H1 (cell line): ENCODE measurements around the gene CENATAC. TPM values are rescaled to one million over a fixed set of nuclear protein-coding genes. Genes with fewer than 3 reads are reported as not detected.

Experiments
- CTCF ChIA-PET: fragments of 300-600 bp; sonication (Branson Sonifier 250); formaldehyde crosslinking; loops from one replicate; lab custom pipeline; 2021; ENCODE audit not compliant: partially characterized antibody; lab: Charles Lee
- POLR2A ChIA-PET: fragments of 300-600 bp; sonication (Branson Sonifier 250); formaldehyde crosslinking; loops from one replicate; lab custom pipeline; 2021; ENCODE audit warnings: inconsistent platforms; ENCODE audit not compliant: partially characterized antibody; lab: Charles Lee
- DNase-seq, 2 experiments: peaks; one replicate each; pipeline versions ENCODE4 v3.0.0 to v3.0.0-alpha.2; 2010 to 2022; ENCODE audit warnings: low spot score in 2 of 2, low read depth in 1 of 2, mixed read lengths in 1 of 2
- FAIRE-seq: peaks from 2 replicates; lab custom pipeline; 2011; peaks lifted over from hg19 to GRCh38; lab: Jason Lieb, UNC
- H2AFZ ChIP-seq: 2 replicates; pipeline ENCODE4 v1.8.1; 2012; ENCODE audit warnings: low read length, inconsistent platforms
- H2AK5ac ChIP-seq: 2 replicates; pipeline ENCODE4 v1.6.1; 2013; ENCODE audit warnings: low read depth, low read length
- H2BK120ac ChIP-seq: replicated peaks from 2 replicates; pipeline ENCODE3; 2013; ENCODE audit warnings: low read depth, low read length, inconsistent platforms
- H2BK12ac ChIP-seq: 2 replicates; pipeline ENCODE4 v1.6.1; 2013; ENCODE audit warnings: low read depth, low read length
- H2BK15ac ChIP-seq: 2 replicates; pipeline ENCODE4 v1.6.1; 2013; ENCODE audit warnings: low read length
- H2BK20ac ChIP-seq: 2 replicates; pipeline ENCODE4 v1.6.1; 2013; ENCODE audit warnings: low read length
- H2BK5ac ChIP-seq: 2 replicates; pipeline ENCODE4 v1.6.1; 2013; ENCODE audit warnings: low read depth, low read length
- H3K14ac ChIP-seq: 2 replicates; pipeline ENCODE4 v1.6.1; 2013; ENCODE audit warnings: inconsistent platforms; ENCODE audit not compliant: insufficient read length
- H3K18ac ChIP-seq: 2 replicates; pipeline ENCODE4 v1.6.1; 2013; ENCODE audit warnings: low read length; ENCODE audit errors: extremely low read depth
- H3K23ac ChIP-seq: 2 replicates; pipeline ENCODE4 v1.6.1; 2013; ENCODE audit warnings: inconsistent platforms; ENCODE audit not compliant: insufficient read length
- H3K23me2 ChIP-seq: 2 replicates; pipeline ENCODE4 v1.6.1; 2013; ENCODE audit warnings: low read depth, low read length
- H3K27ac ChIP-seq: 2 replicates; pipeline ENCODE4 v1.6.1; 2011; ENCODE audit warnings: low read depth, low read length, inconsistent platforms
- H3K27me3 ChIP-seq, 4 experiments: replicated peaks in 1 of 4; 1 replicate in 1 of 4; 2 replicates in 3 of 4; pipeline versions ENCODE4 v1.6.1 to v1.8.1; 2011 to 2013; ENCODE audit warnings: low read length in 3 of 4, mild to moderate bottlenecking in 3 of 4, inconsistent platforms in 2 of 4, mixed read lengths in 2 of 4, moderate library complexity in 1 of 4; ENCODE audit not compliant: control insufficient read depth in 3 of 4, insufficient read depth in 3 of 4; ENCODE audit errors: extremely low read depth in 1 of 4
- H3K36me3 ChIP-seq, 4 experiments: 2 replicates each; pipeline versions ENCODE4 v1.6.1 to v1.8.1; 2011 to 2013; ENCODE audit warnings: mild to moderate bottlenecking in 4 of 4, low read length in 3 of 4, moderate library complexity in 2 of 4, control low read depth in 1 of 4, inconsistent platforms in 1 of 4; ENCODE audit not compliant: insufficient read depth in 4 of 4, control insufficient read depth in 2 of 4
- H3K4ac ChIP-seq: replicated peaks from 2 replicates; pipeline ENCODE3; 2013; ENCODE audit warnings: low read length, low read depth, mixed read lengths, inconsistent platforms; ENCODE audit not compliant: insufficient read length
- H3K4me1 ChIP-seq, 4 experiments: replicated peaks in 1 of 4; 1 replicate in 1 of 4; 2 replicates in 3 of 4; pipeline versions ENCODE4 v1.6.1 to v1.8.1; 2011 to 2013; ENCODE audit warnings: low read length in 3 of 4, inconsistent platforms in 2 of 4, mixed read lengths in 1 of 4; ENCODE audit not compliant: insufficient read depth in 4 of 4, control insufficient read depth in 3 of 4
- H3K4me2 ChIP-seq, 2 experiments: 2 replicates each; pipeline versions ENCODE4 v1.6.1 to v1.8.1; 2011 to 2013; ENCODE audit warnings: low read depth in 2 of 2, low read length in 2 of 2, control low read depth in 1 of 2, inconsistent platforms in 1 of 2, mild to moderate bottlenecking in 1 of 2; ENCODE audit not compliant: insufficient read depth in 1 of 2
- H3K4me3 ChIP-seq, 4 experiments: fragments of 200-600, 300-600 bp in 1 of 4; sonication (generic), shearing (Covaris generic), sonication (Bioruptor Twin) in 1 of 4; 2 replicates each; pipeline versions ENCODE4 v1.5.1 to v1.8.1; 2011 to 2016; ENCODE audit warnings: low read length in 4 of 4, low read depth in 3 of 4, control low read depth in 2 of 4, inconsistent platforms in 2 of 4, mild to moderate bottlenecking in 2 of 4, mixed read lengths in 1 of 4, moderate library complexity in 1 of 4; ENCODE audit not compliant: insufficient read depth in 2 of 4; ENCODE audit errors: extremely low read depth in 1 of 4
- H3K56ac ChIP-seq: replicated peaks from 2 replicates; pipeline ENCODE3; 2013; ENCODE audit warnings: low read depth, mild to moderate bottlenecking, mixed read lengths, low read length, inconsistent platforms; ENCODE audit not compliant: insufficient read length
- H3K79me1 ChIP-seq: 2 replicates; pipeline ENCODE4 v1.6.1; 2013; ENCODE audit warnings: low read depth, low read length, control low read depth
- H3K79me2 ChIP-seq, 2 experiments: 2 replicates each; pipeline versions ENCODE4 v1.6.1 to v1.8.1; 2012 to 2013; ENCODE audit warnings: low read length in 2 of 2, mild to moderate bottlenecking in 2 of 2, inconsistent platforms in 1 of 2; ENCODE audit not compliant: insufficient read depth in 2 of 2, control insufficient read depth in 1 of 2
- H3K9ac ChIP-seq, 4 experiments: replicated peaks in 1 of 4; 1 replicate in 1 of 4; 2 replicates in 3 of 4; pipeline versions ENCODE4 v1.6.1 to v1.8.1; 2011 to 2013; ENCODE audit warnings: low read depth in 3 of 4, low read length in 3 of 4, control low read depth in 2 of 4, mild to moderate bottlenecking in 2 of 4, moderate library complexity in 2 of 4, inconsistent platforms in 1 of 4; ENCODE audit errors: extremely low read depth in 1 of 4
- H3K9me3 ChIP-seq, 2 experiments: 2 replicates each; pipeline versions ENCODE4 v1.6.1 to v1.8.1; 2012 to 2013; ENCODE audit warnings: mild to moderate bottlenecking in 2 of 2, moderate library complexity in 2 of 2, control low read depth in 1 of 2, inconsistent platforms in 1 of 2, low read depth in 1 of 2, low read length in 1 of 2, mixed read lengths in 1 of 2; ENCODE audit not compliant: insufficient read depth in 2 of 2
- H4K20me1 ChIP-seq, 2 experiments: replicated peaks in 1 of 2; 2 replicates each; pipeline versions ENCODE3 to v1.8.1; 2011 to 2013; ENCODE audit warnings: inconsistent platforms in 2 of 2, low read length in 2 of 2, mild to moderate bottlenecking in 1 of 2; ENCODE audit not compliant: insufficient read depth in 2 of 2, control insufficient read depth in 1 of 2
- H4K5ac ChIP-seq: 2 replicates; pipeline ENCODE4 v1.6.1; 2013; ENCODE audit warnings: low read length, low read depth, mixed read lengths, inconsistent platforms; ENCODE audit not compliant: insufficient read length
- H4K8ac ChIP-seq: 2 replicates; pipeline ENCODE4 v1.8.0; 2013; ENCODE audit warnings: mild to moderate bottlenecking, moderate library complexity, low read length, inconsistent platforms; ENCODE audit not compliant: insufficient read depth; ENCODE audit errors: extremely low read depth
- H4K91ac ChIP-seq: replicated peaks from 2 replicates; pipeline ENCODE3; 2013; ENCODE audit warnings: low read length, mixed read lengths, inconsistent platforms; ENCODE audit not compliant: insufficient read length
- BCL11A ChIP-seq, 2 experiments: IDR thresholded peaks; one replicate each; pipeline ENCODE4 v1.6.1; 2011; ENCODE audit warnings: low read depth in 2 of 2, low read length in 2 of 2, mild to moderate bottlenecking in 2 of 2
- CBX5 ChIP-seq: fragments of 300-800, 300-1000 bp; sonication (generic); IDR thresholded peaks from 2 replicates; pipeline ENCODE4 v1.7.1; 2016; ENCODE audit warnings: antibody characterized with exemption, low read length, low read depth
- EP300 ChIP-seq, 2 experiments: IDR thresholded peaks; 1 replicate in 1 of 2; 2 replicates in 1 of 2; pipeline ENCODE4 v1.6.1; 2011 to 2012; ENCODE audit warnings: low read depth in 2 of 2, low read length in 2 of 2, mild to moderate bottlenecking in 2 of 2, borderline replicate concordance in 1 of 2, inconsistent platforms in 1 of 2, moderate library complexity in 1 of 2
- JUND ChIP-seq: IDR thresholded peaks from 2 replicates; pipeline ENCODE4 v1.6.1; 2011; ENCODE audit warnings: mild to moderate bottlenecking, improper control_type of control experiment, low read length
- KDM4A ChIP-seq: IDR thresholded peaks from one replicate; pipeline ENCODE4 v1.7.1; 2012; ENCODE audit warnings: low read depth, mild to moderate bottlenecking, moderate library complexity, low read length, inconsistent platforms; ENCODE audit not compliant: severe bottlenecking
- NANOG ChIP-seq: IDR thresholded peaks from 2 replicates; pipeline ENCODE4 v1.6.1; 2011; ENCODE audit warnings: low read length, low read depth, mild to moderate bottlenecking, inconsistent platforms; ENCODE audit not compliant: insufficient read depth, poor library complexity, severe bottlenecking
- SIRT6 ChIP-seq: IDR thresholded peaks from one replicate; pipeline ENCODE4 v1.7.1; 2012; ENCODE audit warnings: low read length, inconsistent platforms
- SIX5 ChIP-seq: IDR thresholded peaks from 2 replicates; pipeline ENCODE4 v1.6.1; 2011; ENCODE audit warnings: mild to moderate bottlenecking, low read depth, low read length
- SUZ12 ChIP-seq: fragments of 200-600 bp; sonication (generic); IDR thresholded peaks from 2 replicates; pipeline ENCODE4 v1.6.1; 2012; ENCODE audit warnings: mild to moderate bottlenecking, inconsistent platforms, low read length, moderate library complexity, mixed read lengths
- TBP ChIP-seq: IDR thresholded peaks from 2 replicates; pipeline ENCODE4 v1.6.1; 2011; ENCODE audit warnings: low read depth, low read length, improper control_type of control experiment
- WGBS, 2 experiments: shearing (Covaris generic) in 1 of 2; methylation state at CpG; one replicate each; pipeline versions ENCODE4 v1.1.6 to v1.1.7; 2013 to 2015; ENCODE audit warnings: low lambda C conversion rate in 2 of 2, mixed read lengths in 2 of 2, inconsistent platforms in 1 of 2, low coverage in 1 of 2, missing lambda C conversion rate in 1 of 2; ENCODE audit not compliant: insufficient replicate concordance in 2 of 2, insufficient coverage in 1 of 2, insufficient read length in 1 of 2; ENCODE audit errors: extremely low coverage in 1 of 2, missing lambda C conversion rate in 1 of 2; 5-methylcytosine and 5-hydroxymethylcytosine counted together
- polyA plus RNA-seq, 7 experiments: library from polyadenylated mRNA; depleted of rRNA in 3 of 7; stranded (reverse) in 5 of 7; unstranded in 2 of 7; fragments of >200 nt in 5 of 7; fragments of 200-250 nt in 2 of 7; gene quantifications; 1 replicate in 5 of 7; 2 replicates in 1 of 7; 4 replicates in 1 of 7; pipeline versions ENCODE4 v1.2.1 to v1.2.3, GENCODE V29; 2011 to 2013; ENCODE audit warnings: missing spikeins in 2 of 7, mixed read lengths in 2 of 7
- total RNA-seq: library from RNA; stranded (reverse); fragmentation: NEBNext Ultra II Directional; extraction: Animal tissue kit (Norgen Biotek cat#: 25700); gene quantifications from 2 replicates; pipeline ENCODE4 v1.2.1, GENCODE V29; 2021
- TF ChIP-seq, protein P1 (sequence below): IDR thresholded peaks from 2 replicates; pipeline ENCODE4 v1.6.1; 2011; ENCODE audit warnings: low read depth, mild to moderate bottlenecking, low read length; ENCODE audit not compliant: insufficient read depth

Gene CENATAC
- total and polyA plus RNA-seq, 2 of the 8 experiments (the other 6 are each of a cell fraction or from before 2014, with no cell fraction given) = 22.7 to 36.4 TPM

DNA sequence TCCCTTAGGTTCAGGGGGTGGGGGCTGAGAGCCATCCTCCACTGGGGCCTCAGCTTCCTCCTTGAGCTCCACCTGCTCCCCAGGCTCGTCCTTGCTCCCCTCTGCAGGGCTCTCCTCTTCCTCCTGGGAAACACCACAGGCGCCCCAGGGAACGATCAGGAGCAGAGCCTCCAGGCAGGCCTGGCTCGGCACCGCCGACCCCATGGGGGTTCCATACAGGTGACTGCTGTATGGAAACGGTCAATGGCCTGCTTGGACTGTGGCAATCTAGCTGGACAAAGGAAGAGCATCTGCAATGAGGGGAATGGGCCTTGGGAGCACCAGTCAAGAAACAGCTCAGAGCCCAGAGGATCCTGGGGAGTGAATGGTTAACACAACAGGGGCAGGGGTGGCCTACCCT lies 51.1 kb downstream of the CENATAC start:
- H3K79me1 ChIP-seq = 0 out of 2 replicates have a peak, but pooled peaks cover 5% of the 10 kb centered on the region
- H4K5ac ChIP-seq = no peak overlapping the region
- no peak overlapping the region for H3K4ac ChIP-seq
- H3K56ac ChIP-seq = no peak overlapping the region
- H2BK20ac ChIP-seq = no peak overlapping the region
- DNase-seq (no peak), FAIRE-seq (no peak)
- H4K8ac ChIP-seq = no peak overlapping the region
- no peak overlapping the region for H3K27ac ChIP-seq
- WGBS, 2 experiments = 95% methylated on average over 7 of the region's 7 CpGs; no CpG with 5 or more reads in 1 of the 2 experiments
- no peak overlapping the region for H3K18ac ChIP-seq
- peaks cover 0 to 3% (median 0%) of the 10 kb centered on the region in 4 experiments; a peak in 1 of 7 replicates for H3K4me1 ChIP-seq
- H2BK12ac ChIP-seq = no peak overlapping the region
- no peak overlapping the region for H2AFZ ChIP-seq
- no peak overlapping the region for H4K91ac ChIP-seq
- H3K36me3 ChIP-seq = peaks cover 57 to 85% (median 80%) of the 10 kb centered on the region in 4 experiments
- TF ChIP-seq, protein P1, sequence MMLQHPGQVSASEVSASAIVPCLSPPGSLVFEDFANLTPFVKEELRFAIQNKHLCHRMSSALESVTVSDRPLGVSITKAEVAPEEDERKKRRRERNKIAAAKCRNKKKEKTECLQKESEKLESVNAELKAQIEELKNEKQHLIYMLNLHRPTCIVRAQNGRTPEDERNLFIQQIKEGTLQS = no peak
- TF ChIP-seq EP300 (IDR thresholded peaks at IDR 0.05; ENCODE audit: borderline replicate concordance in 1 of 2, low read depth in 2 of 2, low read length in 2 of 2) (no peak), KDM4A (no peak), SUZ12 (no peak), NANOG (no peak), BCL11A (IDR thresholded peaks at IDR 0.05; ENCODE audit: low read depth in 2 of 2, low read length in 2 of 2) (no peak), TBP (no peak), JUND (no peak), SIX5 (no peak), CBX5 (no peak), SIRT6 (no peak)
- no peaks in the 10 kb centered on the region for H3K79me2 ChIP-seq
- H3K9me3 ChIP-seq = no peaks in the 10 kb centered on the region
- H3K23me2 ChIP-seq = no peaks in the 10 kb centered on the region; the same call in 1 of the 2 replicates
- no peak overlapping the region for H2BK15ac ChIP-seq
- no peaks in the 10 kb centered on the region for H3K27me3 ChIP-seq
- H2AK5ac ChIP-seq = no peak overlapping the region
- H3K14ac ChIP-seq = no peak overlapping the region
- H3K4me3 ChIP-seq = no peak overlapping the region
- no peak overlapping the region for H3K23ac ChIP-seq
- ChIA-PET POLR2A (interaction anchor here (1.2 to 2.2 kb wide), 3 partner anchors 20 to 52 kb away, joined by 4 to 10 read pairs (median 4); partner anchors contain the start of genes RPS25 and TRAPPC4), CTCF (interaction anchor here (0.6 to 1.4 kb wide), 2 partner anchors 24 to 37 kb away, joined by 3 read pairs; no protein-coding TSS in a partner anchor)
- H3K9ac ChIP-seq = no peak overlapping the region
- H3K4me2 ChIP-seq = no peak overlapping the region
- H2BK120ac ChIP-seq = no peak overlapping the region
- peaks cover 3 to 29% of the 10 kb centered on the region in 2 experiments for H4K20me1 ChIP-seq
- no peak overlapping the region for H2BK5ac ChIP-seq
